ENCODE data around the gene B4GALNT3.

DNA sequence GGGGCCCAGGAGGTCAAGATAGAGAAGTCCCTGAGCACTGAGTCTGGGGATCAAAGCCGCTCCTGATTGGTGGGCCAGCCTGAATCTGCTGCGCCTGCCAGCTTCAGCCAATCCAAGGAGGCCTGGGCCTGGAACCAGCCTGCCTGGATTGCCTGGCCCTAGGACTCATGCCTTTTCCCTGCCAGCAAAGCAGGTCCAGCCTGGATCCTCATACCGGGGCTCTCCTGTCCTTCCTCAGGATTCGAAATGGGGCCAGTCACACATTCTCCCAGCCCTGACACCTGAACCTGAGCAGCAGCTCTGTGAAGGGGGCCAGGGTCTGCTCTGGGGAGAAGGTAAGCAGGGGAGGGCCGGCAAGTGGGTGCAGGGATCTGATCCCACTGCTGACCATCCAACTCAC lies 121.6 kb downstream of the B4GALNT3 start:
- TF ChIP-seq CTCF (IDR thresholded peaks at IDR 0.05) = no peak
- no peak for TF ChIP-seq POLR2A (IDR thresholded peaks at IDR 0.05)
